K562 (cell line): ENCODE data around the gene TNNI2. TPM values are rescaled to one million over a fixed set of nuclear protein-coding genes. Genes with fewer than 3 reads are reported as not detected.

Source experiments
- ATAC-seq: fragments of 200-7000 bp; cut with Tn5 transposase; 3 replicates; pipeline ENCODE4 v1.9.1; 2020; ENCODE audit warnings: moderate library complexity
- BruUV-seq: library from RNA; stranded (reverse); fragments of 400-500 nt; replicated peaks from 2 replicates; lab custom pipeline; 2021; lab: Mats Ljungman, UMichigan
- CTCF ChIA-PET: fragments of 300-600 bp; formaldehyde crosslinking; extraction: SDS; loops from one replicate; lab custom pipeline; 2021; ENCODE audit warnings: low intra/inter-chr PET ratio; lab: Yijun Ruan, JAX
- POLR2A ChIA-PET: fragments of 300-600, 350-650 bp; sonication (Branson Sonifier 250); formaldehyde crosslinking; extraction: SDS; loops from one replicate; lab custom pipeline; 2021; ENCODE audit warnings: antibody characterized with exemption, inconsistent platforms; lab: Yijun Ruan, JAX
- DNase-seq, 4 experiments: peaks; one replicate each; pipeline versions ENCODE4 v3.0.0 to v3.0.0-alpha.2; 2011 to 2018; ENCODE audit warnings: low spot score in 3 of 4, mixed read lengths in 3 of 4; ENCODE audit errors: extremely low read depth in 1 of 4
- FAIRE-seq: peaks from 2 replicates; lab custom pipeline; 2011; peaks lifted over from hg19 to GRCh38; lab: Jason Lieb, UNC
- H2AFZ ChIP-seq: 2 replicates; pipeline ENCODE4 v1.6.0; 2011; ENCODE audit warnings: low read depth, low read length, control low read depth, inconsistent platforms
- H3K27ac ChIP-seq: fragments of 200-600 bp; 3 replicates; pipeline ENCODE4 v1.8.0; 2011; ENCODE audit warnings: low read depth, mild to moderate bottlenecking, control low read depth, inconsistent platforms, low read length, moderate library complexity, mixed read lengths; ENCODE audit errors: extremely low read depth
- H3K27me3 ChIP-seq, 2 experiments: fragments of 300-600 bp in 1 of 2; 2 replicates in 1 of 2; 3 replicates in 1 of 2; pipeline versions ENCODE4 v1.6.0 to v1.8.0; 2011; ENCODE audit warnings: inconsistent platforms in 2 of 2, low read length in 2 of 2, mild to moderate bottlenecking in 1 of 2, mixed read lengths in 1 of 2, moderate library complexity in 1 of 2; ENCODE audit not compliant: control insufficient read depth in 2 of 2, insufficient read depth in 2 of 2
- H3K36me3 ChIP-seq: fragments of 300-600 bp; 3 replicates; pipeline ENCODE4 v1.8.0; 2011; ENCODE audit warnings: mild to moderate bottlenecking, low read length, inconsistent platforms; ENCODE audit not compliant: control insufficient read depth, insufficient read depth
- H3K4me1 ChIP-seq, 2 experiments: fragments of 200-600 bp in 1 of 2; replicated peaks in 1 of 2; 2 replicates in 1 of 2; 3 replicates in 1 of 2; pipeline versions ENCODE4 v1.5.1 to v1.8.0; 2011; ENCODE audit warnings: inconsistent platforms in 2 of 2, low read length in 2 of 2, mild to moderate bottlenecking in 1 of 2, mixed read lengths in 1 of 2, moderate library complexity in 1 of 2; ENCODE audit not compliant: control insufficient read depth in 2 of 2, insufficient read depth in 2 of 2
- H3K4me2 ChIP-seq: 2 replicates; pipeline ENCODE4 v1.6.1; 2011; ENCODE audit warnings: low read length, control low read depth, inconsistent platforms, mixed read lengths; ENCODE audit not compliant: insufficient read depth
- H3K4me3 ChIP-seq: fragments of 200-600 bp; sonication (generic), shearing (Covaris generic); 2 replicates; pipeline ENCODE4 v1.5.1; 2016; ENCODE audit warnings: control low read depth, inconsistent platforms
- H3K79me2 ChIP-seq: fragments of 200-600 bp; 3 replicates; pipeline ENCODE4 v1.8.0; 2011; ENCODE audit warnings: low read length, inconsistent platforms; ENCODE audit not compliant: control insufficient read depth, insufficient read depth
- H3K9ac ChIP-seq, 2 experiments: 2 replicates each; pipeline versions ENCODE4 v1.6.0 to v1.6.1; 2011; ENCODE audit warnings: low read depth in 2 of 2, low read length in 2 of 2, control low read depth in 1 of 2, inconsistent platforms in 1 of 2, mild to moderate bottlenecking in 1 of 2, mixed read lengths in 1 of 2; ENCODE audit not compliant: insufficient read depth in 1 of 2
- H3K9me1 ChIP-seq: one replicate; pipeline ENCODE4 v1.6.0; 2011; ENCODE audit warnings: inconsistent platforms, mild to moderate bottlenecking, low read length, moderate library complexity; ENCODE audit not compliant: control insufficient read depth, insufficient read depth
- H3K9me3 ChIP-seq: replicated peaks from 2 replicates; pipeline ENCODE4 v1.5.1; 2011; ENCODE audit warnings: low read depth, low read length, inconsistent platforms; ENCODE audit not compliant: control insufficient read depth, insufficient read depth
- H4K20me1 ChIP-seq: replicated peaks from 2 replicates; pipeline ENCODE4 v1.6.1; 2011; ENCODE audit warnings: low read length, inconsistent platforms, mixed read lengths; ENCODE audit not compliant: control insufficient read depth, insufficient read depth
- CBFA2T2 ChIP-seq: fragments of 450-650 bp; conservative IDR thresholded peaks from 2 replicates; pipeline ENCODE4 v1.6.1; 2017; ENCODE audit warnings: mild to moderate bottlenecking
- GATAD2B ChIP-seq: fragments of 450-650 bp; IDR thresholded peaks from 2 replicates; pipeline ENCODE4 v1.6.1; 2017; ENCODE audit warnings: mild to moderate bottlenecking, borderline replicate concordance
- GTF2F1 ChIP-seq: IDR thresholded peaks from 2 replicates; pipeline ENCODE4 v1.6.1; 2011; ENCODE audit warnings: low read depth, low read length, improper control_type of control experiment
- HNRNPL ChIP-seq: fragments of 200-400 bp; formaldehyde crosslinking; IDR thresholded peaks from 2 replicates; pipeline ENCODE4 v1.6.1; 2017; ENCODE audit warnings: low read depth, mild to moderate bottlenecking, low read length
- IRF2 ChIP-seq: sonication (generic); formaldehyde crosslinking; IDR thresholded peaks from 2 replicates; pipeline ENCODE4 v1.8.1; 2022; ENCODE audit warnings: mild to moderate bottlenecking, missing genetic modification reagents
- KAT7 ChIP-seq: sonication (generic); formaldehyde crosslinking; IDR thresholded peaks from 2 replicates; pipeline ENCODE4 v1.8.0; 2022; ENCODE audit warnings: missing genetic modification reagents, mild to moderate bottlenecking, borderline replicate concordance
- KAT8 ChIP-seq: fragments of 450-650 bp; IDR thresholded peaks from 2 replicates; pipeline ENCODE4 v1.6.1; 2016; ENCODE audit warnings: low read depth, mild to moderate bottlenecking
- MCM3 ChIP-seq: fragments of 450-650 bp; IDR thresholded peaks from 2 replicates; pipeline ENCODE4 v1.6.1; 2016
- NCOA6 ChIP-seq: fragments of 450-650 bp; IDR thresholded peaks from 2 replicates; pipeline ENCODE4 v1.6.1; 2017; ENCODE audit warnings: mild to moderate bottlenecking
- POU5F1 ChIP-seq: fragments of 150-350 bp; IDR thresholded peaks from 2 replicates; pipeline ENCODE4 v1.6.1; 2014; ENCODE audit warnings: borderline replicate concordance, low read length, low read depth, mild to moderate bottlenecking; ENCODE audit not compliant: partially characterized antibody
- RBM34 ChIP-seq: fragments of 200-400 bp; formaldehyde crosslinking; IDR thresholded peaks from 2 replicates; pipeline ENCODE4 v1.6.1; 2018; ENCODE audit warnings: low read length, borderline replicate concordance; ENCODE audit not compliant: insufficient read depth
- STAG1 ChIP-seq: sonication (generic); formaldehyde crosslinking; IDR thresholded peaks from 2 replicates; pipeline ENCODE4 v1.5.0; 2020; ENCODE audit warnings: missing genetic modification reagents, borderline replicate concordance
- ZBTB17 ChIP-seq: fragments of 450-650 bp; formaldehyde crosslinking; IDR thresholded peaks from 2 replicates; pipeline ENCODE4 v1.4.0; 2020; ENCODE audit warnings: mild to moderate bottlenecking
- ZEB2 ChIP-seq: fragments of 450-650 bp; IDR thresholded peaks from 2 replicates; pipeline ENCODE4 v1.6.1; 2016
- ZNF146 ChIP-seq: IDR thresholded peaks from one replicate; pipeline ENCODE4 v1.6.1; 2018; ENCODE audit warnings: missing compliant biosample characterization; ENCODE audit not compliant: unreplicated experiment
- ZNF324 ChIP-seq: fragments of 250-450 bp; sonication (Bioruptor Pico); IDR thresholded peaks from 2 replicates; pipeline ENCODE4 v1.4.0; 2020; ENCODE audit warnings: mild to moderate bottlenecking
- WGBS: fragments of 100-300 bp; shearing (Covaris generic); methylation state at CpG from one replicate; pipeline ENCODE4 v1.1.6; 2016; ENCODE audit warnings: low coverage, mixed read lengths; ENCODE audit not compliant: insufficient coverage; ENCODE audit errors: missing lambda C conversion rate; 5-methylcytosine and 5-hydroxymethylcytosine counted together
- in situ Hi-C: fragments of 300-500 bp; cut with MboI; formaldehyde crosslinking; loops from 4 replicates; pipeline ENCODE4 v1.15.0; 2018; ENCODE audit warnings: inconsistent platforms, mixed read lengths
- intact Hi-C: fragments of 100-400 bp; cut with micrococcal nuclease; formaldehyde crosslinking; loops from 2 replicates; pipeline ENCODE4 v1.14.2; 2022
- polyA plus RNA-seq, 8 experiments: library from polyadenylated mRNA; depleted of rRNA in 4 of 8; stranded (reverse) in 5 of 8; unstranded in 3 of 8; fragments of >200 nt; fragmentation: Nextera tagmentation in 2 of 8; fragmentation: Illumina TruSeq in 1 of 8; extraction: Ambion mirVana in 2 of 8; extraction: Trizol in 1 of 8; gene quantifications; 2 replicates each; pipeline versions ENCODE4 v1.2.1 to v1.2.3, GENCODE V29; 2011 to 2014; ENCODE audit warnings: inconsistent platforms in 1 of 8, missing spikeins in 1 of 8
- total RNA-seq, 7 experiments: library from RNA; depleted of rRNA in 6 of 7; stranded (reverse); fragments of >200 nt in 6 of 7; fragmentation: Illumina TruSeq in 2 of 7; extraction: Trizol in 2 of 7; gene quantifications; 2 replicates each; pipeline versions ENCODE4 v1.2.1 to v1.2.3, GENCODE V29; 2011 to 2021; ENCODE audit warnings: low replicate concordance in 1 of 7
- TF ChIP-seq, protein P1 (sequence below): fragments of 200-800 bp; sonication (Bioruptor generic); IDR thresholded peaks from 2 replicates; pipeline ENCODE4 v1.6.1; 2017; ENCODE audit warnings: missing genetic modification characterization, missing compliant biosample characterization
- TF ChIP-seq, protein P2 (sequence below): fragments of 450-650 bp; IDR thresholded peaks from 2 replicates; pipeline ENCODE4 v1.6.1; 2016; ENCODE audit warnings: borderline replicate concordance
- TF ChIP-seq, protein P3 (sequence below), 2 experiments: IDR thresholded peaks; 2 replicates each; pipeline ENCODE4 v1.6.1; 2011; ENCODE audit warnings: borderline replicate concordance in 1 of 2, control low read depth in 1 of 2, low read depth in 1 of 2, low read length in 1 of 2, mild to moderate bottlenecking in 1 of 2, mixed read lengths in 1 of 2, moderate library complexity in 1 of 2; ENCODE audit not compliant: insufficient read depth in 1 of 2, insufficient read length in 1 of 2, poor library complexity in 1 of 2, severe bottlenecking in 1 of 2; ENCODE audit errors: extremely low read depth in 1 of 2

The TNNI2 gene
- total and polyA plus RNA-seq, 9 of the 15 experiments (the other 6 are each of a cell fraction or from before 2014, with no cell fraction given) = not detected

DNA sequence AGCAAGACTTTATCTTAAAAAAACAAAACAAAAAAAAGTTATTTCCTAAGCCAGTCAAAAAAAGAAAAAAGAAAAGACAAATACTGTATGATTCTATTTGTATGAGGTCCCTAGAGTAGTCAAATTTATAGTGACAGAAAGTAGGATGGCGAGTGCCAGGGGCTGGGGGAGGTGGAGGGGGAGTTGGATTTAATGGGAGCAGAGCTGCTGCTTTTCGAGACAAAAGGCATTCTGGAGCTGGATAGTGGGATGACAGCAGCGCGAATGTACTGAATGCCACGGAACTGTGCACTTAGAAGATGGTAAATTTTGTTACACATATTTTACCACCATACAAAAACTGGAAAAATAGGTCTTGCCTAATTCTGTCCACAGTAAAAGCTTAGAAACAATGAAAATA lies 21.8 kb upstream of the TNNI2 start:
- Histone ChIP-seq H3K9me1 (no peaks in the 10 kb centered on the region), H3K9me3 (no peaks in the 10 kb centered on the region; the same call in 1 of the 2 replicates), H4K20me1 (no peaks in the 10 kb centered on the region), H3K4me1 (no peaks in the 10 kb centered on the region), H3K36me3 (no peaks in the 10 kb centered on the region), H3K9ac (no peak overlapping the region), H3K27ac (no peak overlapping the region), H3K4me3 (no peak overlapping the region), H3K27me3 (peaks cover 17 to 45% of the 10 kb centered on the region in 2 experiments), H3K79me2 (no peaks in the 10 kb centered on the region), H3K4me2 (no peak overlapping the region), H2AFZ (no peak overlapping the region)
- 0% methylated on average over 5 of the region's 5 CpGs for WGBS
- ChIA-PET POLR2A (no interaction called here), CTCF (no interaction called here)
- TF ChIP-seq POU5F1 (no peak), KAT7 (CRISPR knock-in tag) (no peak), MCM3 (no peak), KAT8 (no peak), ZBTB17 (no peak), ZNF324 (no peak), HNRNPL (no peak), IRF2 (CRISPR knock-in tag) (no peak), STAG1 (CRISPR knock-in tag) (no peak), CBFA2T2 (no peak), NCOA6 (no peak), RBM34 (no peak), ZEB2 (no peak), GATAD2B (no peak), ZNF146 (CRISPR knock-in tag) (no peak), GTF2F1 (no peak)
- TF ChIP-seq, protein P1, sequence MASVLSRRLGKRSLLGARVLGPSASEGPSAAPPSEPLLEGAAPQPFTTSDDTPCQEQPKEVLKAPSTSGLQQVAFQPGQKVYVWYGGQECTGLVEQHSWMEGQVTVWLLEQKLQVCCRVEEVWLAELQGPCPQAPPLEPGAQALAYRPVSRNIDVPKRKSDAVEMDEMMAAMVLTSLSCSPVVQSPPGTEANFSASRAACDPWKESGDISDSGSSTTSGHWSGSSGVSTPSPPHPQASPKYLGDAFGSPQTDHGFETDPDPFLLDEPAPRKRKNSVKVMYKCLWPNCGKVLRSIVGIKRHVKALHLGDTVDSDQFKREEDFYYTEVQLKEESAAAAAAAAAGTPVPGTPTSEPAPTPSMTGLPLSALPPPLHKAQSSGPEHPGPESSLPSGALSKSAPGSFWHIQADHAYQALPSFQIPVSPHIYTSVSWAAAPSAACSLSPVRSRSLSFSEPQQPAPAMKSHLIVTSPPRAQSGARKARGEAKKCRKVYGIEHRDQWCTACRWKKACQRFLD = no peak
- TF ChIP-seq, protein P2, sequence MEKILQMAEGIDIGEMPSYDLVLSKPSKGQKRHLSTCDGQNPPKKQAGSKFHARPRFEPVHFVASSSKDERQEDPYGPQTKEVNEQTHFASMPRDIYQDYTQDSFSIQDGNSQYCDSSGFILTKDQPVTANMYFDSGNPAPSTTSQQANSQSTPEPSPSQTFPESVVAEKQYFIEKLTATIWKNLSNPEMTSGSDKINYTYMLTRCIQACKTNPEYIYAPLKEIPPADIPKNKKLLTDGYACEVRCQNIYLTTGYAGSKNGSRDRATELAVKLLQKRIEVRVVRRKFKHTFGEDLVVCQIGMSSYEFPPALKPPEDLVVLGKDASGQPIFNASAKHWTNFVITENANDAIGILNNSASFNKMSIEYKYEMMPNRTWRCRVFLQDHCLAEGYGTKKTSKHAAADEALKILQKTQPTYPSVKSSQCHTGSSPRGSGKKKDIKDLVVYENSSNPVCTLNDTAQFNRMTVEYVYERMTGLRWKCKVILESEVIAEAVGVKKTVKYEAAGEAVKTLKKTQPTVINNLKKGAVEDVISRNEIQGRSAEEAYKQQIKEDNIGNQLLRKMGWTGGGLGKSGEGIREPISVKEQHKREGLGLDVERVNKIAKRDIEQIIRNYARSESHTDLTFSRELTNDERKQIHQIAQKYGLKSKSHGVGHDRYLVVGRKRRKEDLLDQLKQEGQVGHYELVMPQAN = no peak
- TF ChIP-seq, protein P3, sequence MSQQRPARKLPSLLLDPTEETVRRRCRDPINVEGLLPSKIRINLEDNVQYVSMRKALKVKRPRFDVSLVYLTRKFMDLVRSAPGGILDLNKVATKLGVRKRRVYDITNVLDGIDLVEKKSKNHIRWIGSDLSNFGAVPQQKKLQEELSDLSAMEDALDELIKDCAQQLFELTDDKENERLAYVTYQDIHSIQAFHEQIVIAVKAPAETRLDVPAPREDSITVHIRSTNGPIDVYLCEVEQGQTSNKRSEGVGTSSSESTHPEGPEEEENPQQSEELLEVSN (IDR thresholded peaks at IDR 0.05; ENCODE audit: borderline replicate concordance in 1 of 2, extremely low read depth in 1 of 2, insufficient read depth in 1 of 2, insufficient read length in 1 of 2, low read depth in 1 of 2, low read length in 1 of 2, poor library complexity in 1 of 2, severe bottlenecking in 1 of 2) = no peak
- no peak for DNase-seq
- FAIRE-seq = no peak
- no TSS peak for BruUV-seq
- in situ Hi-C loops = no loop called here
- intact Hi-C loops = no loop called here
- no peak for ATAC-seq
